Activated CD4-positive, alpha-beta T cell treated with anti-CD3 and anti-CD28 coated beads, Interleukin-2, amount 10 ng/mL, durations not matched to agents 7 days and 5 days (primary cell): ENCODE measurements around the gene FSHR. TPM values are rescaled to one million over a fixed set of nuclear protein-coding genes. Genes with fewer than 3 reads are reported as not detected.

Experiments
- CTCF ChIA-PET: fragments of 350-600 bp; sonication (Branson Sonifier 250); formaldehyde crosslinking; loops from one replicate; lab custom pipeline; 2021; ENCODE audit warnings: antibody characterized with exemption; lab: Charles Lee
- POLR2A ChIA-PET: fragments of 350-600 bp; sonication (Branson Sonifier 250); formaldehyde crosslinking; loops from one replicate; lab custom pipeline; 2021; ENCODE audit warnings: antibody characterized with exemption; lab: Charles Lee
- DNase-seq: peaks from one replicate; pipeline ENCODE4 v3.0.0-alpha.2; 2020
- H3K27ac Mint-ChIP-seq: one replicate; pipeline ENCODE4 v1.8.0; 2021; ENCODE audit warnings: mild to moderate bottlenecking, moderate library complexity, mixed read lengths
- H3K27me3 Mint-ChIP-seq: one replicate; pipeline ENCODE4 v1.8.0; 2021; ENCODE audit warnings: mixed read lengths
- H3K36me3 Mint-ChIP-seq: one replicate; pipeline ENCODE4 v1.8.0; 2021; ENCODE audit warnings: low read depth, mixed read lengths
- H3K4me1 Mint-ChIP-seq: one replicate; pipeline ENCODE4 v1.8.0; 2021; ENCODE audit warnings: mixed read lengths
- H3K4me3 Mint-ChIP-seq: one replicate; pipeline ENCODE4 v1.8.0; 2021; ENCODE audit warnings: mild to moderate bottlenecking, moderate library complexity, mixed read lengths
- H3K9me3 Mint-ChIP-seq: one replicate; pipeline ENCODE4 v1.8.0; 2021; ENCODE audit warnings: mixed read lengths
- total RNA-seq, 2 experiments: library from RNA; stranded (reverse); gene quantifications; one replicate each; pipeline ENCODE4 v1.2.3, GENCODE V29; 2021

Gene FSHR, protein sequence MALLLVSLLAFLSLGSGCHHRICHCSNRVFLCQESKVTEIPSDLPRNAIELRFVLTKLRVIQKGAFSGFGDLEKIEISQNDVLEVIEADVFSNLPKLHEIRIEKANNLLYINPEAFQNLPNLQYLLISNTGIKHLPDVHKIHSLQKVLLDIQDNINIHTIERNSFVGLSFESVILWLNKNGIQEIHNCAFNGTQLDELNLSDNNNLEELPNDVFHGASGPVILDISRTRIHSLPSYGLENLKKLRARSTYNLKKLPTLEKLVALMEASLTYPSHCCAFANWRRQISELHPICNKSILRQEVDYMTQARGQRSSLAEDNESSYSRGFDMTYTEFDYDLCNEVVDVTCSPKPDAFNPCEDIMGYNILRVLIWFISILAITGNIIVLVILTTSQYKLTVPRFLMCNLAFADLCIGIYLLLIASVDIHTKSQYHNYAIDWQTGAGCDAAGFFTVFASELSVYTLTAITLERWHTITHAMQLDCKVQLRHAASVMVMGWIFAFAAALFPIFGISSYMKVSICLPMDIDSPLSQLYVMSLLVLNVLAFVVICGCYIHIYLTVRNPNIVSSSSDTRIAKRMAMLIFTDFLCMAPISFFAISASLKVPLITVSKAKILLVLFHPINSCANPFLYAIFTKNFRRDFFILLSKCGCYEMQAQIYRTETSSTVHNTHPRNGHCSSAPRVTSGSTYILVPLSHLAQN
- not detected for total RNA-seq

DNA sequence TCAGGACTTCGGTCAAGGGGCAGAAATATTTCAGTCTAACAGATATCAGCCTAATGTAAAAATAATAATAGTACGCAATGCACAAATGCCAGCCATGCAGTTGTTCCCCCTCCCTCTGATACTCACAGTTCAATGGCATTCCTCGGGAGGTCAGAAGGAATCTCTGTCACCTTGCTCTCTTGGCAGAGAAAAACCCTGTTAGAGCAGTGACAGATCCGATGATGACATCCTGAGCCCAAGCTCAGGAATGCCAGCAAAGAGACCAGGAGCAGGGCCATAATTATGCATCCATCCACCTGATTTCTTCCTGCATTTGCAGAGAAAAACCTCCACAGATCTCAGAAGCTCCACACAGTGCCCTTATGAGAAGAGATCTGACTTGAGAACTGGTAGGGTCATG, at the start of gene FSHR:
TSS of gene FSHR (minus strand) at position 376 of the 400 bp plus-strand sequence. CDS start at position 278, 98 bp downstream.
- Mint-ChIP-seq H3K9me3 (no peaks in the 10 kb centered on the region), H3K36me3 (no peaks in the 10 kb centered on the region), H3K27ac (no peak within 1 kb of the TSS), H3K27me3 (no peaks in the 10 kb centered on the region), H3K4me3 (no peak within 1 kb of the TSS), H3K4me1 (no peaks in the 10 kb centered on the region)
- DNase-seq, result no peak
- ChIA-PET CTCF (no interaction called here), POLR2A (no interaction called here)

GRCh38 chr2:49199266-49199665, 45.0 kb upstream of the FSHR start:
- no peaks in the 10 kb centered on the region for H3K4me1 Mint-ChIP-seq
- H3K36me3 Mint-ChIP-seq, result no peaks in the 10 kb centered on the region
- POLR2A ChIA-PET, result no interaction called here
- no peaks in the 10 kb centered on the region for H3K27me3 Mint-ChIP-seq
- H3K9me3 Mint-ChIP-seq, result no peaks in the 10 kb centered on the region
- H3K4me3 Mint-ChIP-seq, result no peak overlapping the region
- no peak overlapping the region for H3K27ac Mint-ChIP-seq
- DNase-seq, result no peak
- CTCF ChIA-PET, result no interaction called here

DNA sequence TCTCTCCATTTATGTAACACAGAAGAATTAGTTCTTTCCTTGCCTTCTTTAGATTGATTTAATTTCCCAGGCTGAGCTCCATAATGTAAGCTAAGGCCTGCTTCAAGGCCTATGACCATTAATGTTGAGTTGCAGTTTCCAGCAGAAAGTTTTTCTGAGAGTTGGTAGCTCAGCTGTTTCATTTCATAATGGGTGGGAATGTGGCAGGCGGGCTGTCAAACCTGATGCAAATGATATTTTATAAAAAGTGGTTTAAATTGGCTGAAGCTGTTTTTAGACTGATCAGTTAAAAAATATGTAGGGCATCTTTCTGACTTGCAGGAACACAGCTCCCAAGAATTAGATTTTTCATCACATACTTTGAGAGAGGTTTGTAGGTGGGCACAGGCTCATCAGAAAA, 40.4 kb upstream of the FSHR start:
- DNase-seq, result no peak
- Mint-ChIP-seq H3K27ac (no peak overlapping the region), H3K9me3 (no peaks in the 10 kb centered on the region), H3K27me3 (no peaks in the 10 kb centered on the region), H3K36me3 (no peaks in the 10 kb centered on the region), H3K4me1 (no peaks in the 10 kb centered on the region), H3K4me3 (no peak overlapping the region)
- ChIA-PET CTCF (no interaction called here), POLR2A (no interaction called here)

DNA sequence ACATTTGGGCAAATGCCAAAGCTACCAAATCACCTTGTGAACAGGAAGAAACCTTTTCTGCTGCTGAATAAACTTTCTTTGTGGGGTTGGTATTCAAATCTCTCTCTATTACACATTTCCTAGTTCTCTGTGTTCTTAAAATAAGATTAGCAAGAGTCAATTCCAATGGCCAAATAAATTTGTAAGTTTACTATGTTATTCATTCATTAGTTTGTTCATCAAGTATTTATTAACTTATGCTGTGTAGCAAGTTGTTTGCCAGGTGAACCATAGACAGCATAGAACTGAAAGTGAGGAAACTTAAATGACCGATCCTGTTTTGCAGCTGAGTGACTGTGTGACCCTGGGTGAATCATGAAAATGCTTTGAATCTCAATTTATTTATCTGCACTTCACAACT, 37.7 kb upstream of the FSHR start:
- ChIA-PET CTCF (no interaction called here), POLR2A (no interaction called here)
- Mint-ChIP-seq H3K9me3 (no peaks in the 10 kb centered on the region), H3K4me1 (no peaks in the 10 kb centered on the region), H3K27ac (no peak overlapping the region), H3K4me3 (no peak overlapping the region), H3K36me3 (no peaks in the 10 kb centered on the region), H3K27me3 (no peaks in the 10 kb centered on the region)
- DNase-seq, result no peak

- Mint-ChIP-seq H3K36me3 (no peaks in the 10 kb centered on the region), H3K27me3 (no peaks in the 10 kb centered on the region), H3K27ac (no peak overlapping the region), H3K4me1 (no peaks in the 10 kb centered on the region), H3K9me3 (no peaks in the 10 kb centered on the region), H3K4me3 (no peak overlapping the region)
- ChIA-PET POLR2A (no interaction called here), CTCF (no interaction called here)
- DNase-seq, result no peak
Measured at GRCh38 chr2:49189512-49190225, 35.4 kb upstream of the FSHR start.

- Mint-ChIP-seq H3K9me3 (no peaks in the 10 kb centered on the region), H3K36me3 (no peaks in the 10 kb centered on the region), H3K4me1 (no peaks in the 10 kb centered on the region), H3K27ac (no peak overlapping the region), H3K27me3 (no peaks in the 10 kb centered on the region), H3K4me3 (no peak overlapping the region)
- ChIA-PET POLR2A (no interaction called here), CTCF (no interaction called here)
- no peak for DNase-seq
Measured at GRCh38 chr2:49186050-49186648, 31.8 kb upstream of the FSHR start.

- DNase-seq, result no peak
- Mint-ChIP-seq H3K27me3 (no peaks in the 10 kb centered on the region), H3K27ac (no peak overlapping the region), H3K36me3 (no peaks in the 10 kb centered on the region), H3K4me1 (no peaks in the 10 kb centered on the region), H3K4me3 (no peak overlapping the region), H3K9me3 (peaks cover 4% of the 10 kb centered on the region)
- CTCF ChIA-PET, result no interaction called here
- POLR2A ChIA-PET, result no interaction called here
Measured at GRCh38 chr2:49178656-49179055, 24.3 kb upstream of the FSHR start.

- no peak for DNase-seq
- H3K4me3 Mint-ChIP-seq, result no peak overlapping the region
- no peaks in the 10 kb centered on the region for H3K27me3 Mint-ChIP-seq
- no peaks in the 10 kb centered on the region for H3K36me3 Mint-ChIP-seq
- no peaks in the 10 kb centered on the region for H3K4me1 Mint-ChIP-seq
- peaks cover 4% of the 10 kb centered on the region for H3K9me3 Mint-ChIP-seq
- no peak overlapping the region for H3K27ac Mint-ChIP-seq
- ChIA-PET POLR2A (no interaction called here), CTCF (interaction anchor here (1.1 kb wide), 1 partner anchor 27 kb away, joined by 3 read pairs; no protein-coding TSS in a partner anchor)
Measured at GRCh38 chr2:49177194-49177593, 22.9 kb upstream of the FSHR start.

- Mint-ChIP-seq H3K27ac (no peak overlapping the region), H3K9me3 (peaks cover 4% of the 10 kb centered on the region), H3K4me3 (no peak overlapping the region), H3K36me3 (no peaks in the 10 kb centered on the region), H3K4me1 (no peaks in the 10 kb centered on the region), H3K27me3 (no peaks in the 10 kb centered on the region)
- ChIA-PET CTCF (no interaction called here), POLR2A (no interaction called here)
- no peak for DNase-seq
Measured at GRCh38 chr2:49175831-49176230, 21.5 kb upstream of the FSHR start.

DNA sequence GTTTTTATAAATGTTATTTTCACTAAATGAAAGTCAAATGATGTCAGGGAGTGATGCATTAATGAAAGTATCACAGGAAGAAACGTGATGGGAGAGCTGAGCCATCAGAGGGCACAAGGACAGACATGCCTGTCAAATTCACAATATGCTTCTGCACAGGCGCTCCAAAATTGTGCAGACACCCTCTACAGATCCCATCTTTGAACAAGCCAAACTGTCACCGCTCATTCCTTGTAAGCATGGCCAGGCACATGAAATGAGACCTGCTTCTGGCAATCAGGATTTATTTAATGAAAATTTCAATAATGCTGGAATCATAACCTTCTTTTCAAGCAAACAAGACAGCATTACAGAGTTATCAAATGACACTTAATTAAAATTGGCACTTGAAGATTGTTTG, 20.4 kb upstream of the FSHR start:
- peaks cover 4% of the 10 kb centered on the region for H3K9me3 Mint-ChIP-seq
- DNase-seq, result no peak
- no peaks in the 10 kb centered on the region for H3K4me1 Mint-ChIP-seq
- H3K27ac Mint-ChIP-seq, result no peak overlapping the region
- CTCF ChIA-PET, result no interaction called here
- no peaks in the 10 kb centered on the region for H3K27me3 Mint-ChIP-seq
- H3K4me3 Mint-ChIP-seq, result no peak overlapping the region
- POLR2A ChIA-PET, result no interaction called here
- no peaks in the 10 kb centered on the region for H3K36me3 Mint-ChIP-seq

DNA sequence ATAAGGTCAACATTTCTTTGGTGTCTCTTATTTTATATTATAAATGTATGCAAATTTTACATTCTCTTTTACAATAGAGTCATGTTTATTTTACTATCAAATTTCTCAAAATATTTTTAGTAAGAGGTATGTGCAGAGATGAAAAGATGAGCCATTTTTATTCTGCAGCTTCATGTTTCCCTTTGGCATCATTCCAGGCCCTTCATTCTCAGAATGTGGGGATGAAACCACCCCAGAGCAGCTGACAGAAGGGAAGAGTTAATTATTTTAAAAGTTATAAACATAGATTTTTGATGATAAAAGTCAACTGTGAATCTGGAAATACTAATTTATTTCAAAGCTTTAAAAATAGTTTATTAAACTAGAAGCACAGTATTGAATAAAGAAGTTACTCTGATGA, 12.8 kb upstream of the FSHR start:
- H3K4me1 Mint-ChIP-seq, result no peaks in the 10 kb centered on the region
- ChIA-PET POLR2A (no interaction called here), CTCF (no interaction called here)
- H3K9me3 Mint-ChIP-seq, result peaks cover 4% of the 10 kb centered on the region
- H3K4me3 Mint-ChIP-seq, result no peak overlapping the region
- no peaks in the 10 kb centered on the region for H3K27me3 Mint-ChIP-seq
- no peak for DNase-seq
- H3K27ac Mint-ChIP-seq, result no peak overlapping the region
- no peaks in the 10 kb centered on the region for H3K36me3 Mint-ChIP-seq

DNA sequence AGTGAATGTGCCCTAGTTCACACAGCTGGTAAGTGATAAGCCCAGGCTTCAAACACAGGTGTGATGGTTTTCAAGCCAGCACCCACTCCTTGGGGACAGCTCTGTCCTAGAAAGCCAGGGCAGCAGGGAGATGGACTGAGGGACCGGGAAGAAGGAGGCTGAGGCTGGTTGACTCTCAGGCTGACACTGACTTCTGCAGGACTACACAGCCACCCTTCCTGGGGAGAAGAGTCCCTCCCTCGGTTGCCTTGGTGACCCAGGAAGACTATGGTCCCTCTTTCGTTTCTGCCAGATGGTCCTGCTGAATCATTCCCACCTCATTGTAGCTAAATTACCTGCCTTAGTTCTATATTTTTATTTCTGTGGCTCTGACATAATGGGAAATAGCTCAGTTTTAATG, 11.3 kb upstream of the FSHR start:
- no peak for DNase-seq
- Mint-ChIP-seq H3K36me3 (no peaks in the 10 kb centered on the region), H3K4me3 (no peak overlapping the region), H3K9me3 (peaks cover 4% of the 10 kb centered on the region), H3K4me1 (no peaks in the 10 kb centered on the region), H3K27ac (no peak overlapping the region), H3K27me3 (no peaks in the 10 kb centered on the region)
- CTCF ChIA-PET, result no interaction called here
- POLR2A ChIA-PET, result no interaction called here

- Mint-ChIP-seq H3K9me3 (peaks cover 3% of the 10 kb centered on the region), H3K4me3 (no peak overlapping the region), H3K36me3 (no peaks in the 10 kb centered on the region), H3K27me3 (no peaks in the 10 kb centered on the region), H3K4me1 (no peaks in the 10 kb centered on the region), H3K27ac (no peak overlapping the region)
- ChIA-PET CTCF (no interaction called here), POLR2A (no interaction called here)
- no peak for DNase-seq
Measured at GRCh38 chr2:49164729-49165128, 10.4 kb upstream of the FSHR start.
